GM18907 (cell line): ENCODE measurements around the gene ABCC1.
"Not testable (repeated sequence)": the region's sequence is repeated elsewhere in the genome, so short reads cannot be mapped to it uniquely, and the experiment has no call there.

ENCODE experiments used
- ATAC-seq: cut with Tn5 transposase; IDR thresholded peaks from one replicate; pipeline ENCODE4 v1.9.1; 2021; ENCODE audit warnings: mild to moderate bottlenecking, moderate library complexity; ENCODE audit not compliant: unreplicated experiment

The ABCC1 gene

DNA sequence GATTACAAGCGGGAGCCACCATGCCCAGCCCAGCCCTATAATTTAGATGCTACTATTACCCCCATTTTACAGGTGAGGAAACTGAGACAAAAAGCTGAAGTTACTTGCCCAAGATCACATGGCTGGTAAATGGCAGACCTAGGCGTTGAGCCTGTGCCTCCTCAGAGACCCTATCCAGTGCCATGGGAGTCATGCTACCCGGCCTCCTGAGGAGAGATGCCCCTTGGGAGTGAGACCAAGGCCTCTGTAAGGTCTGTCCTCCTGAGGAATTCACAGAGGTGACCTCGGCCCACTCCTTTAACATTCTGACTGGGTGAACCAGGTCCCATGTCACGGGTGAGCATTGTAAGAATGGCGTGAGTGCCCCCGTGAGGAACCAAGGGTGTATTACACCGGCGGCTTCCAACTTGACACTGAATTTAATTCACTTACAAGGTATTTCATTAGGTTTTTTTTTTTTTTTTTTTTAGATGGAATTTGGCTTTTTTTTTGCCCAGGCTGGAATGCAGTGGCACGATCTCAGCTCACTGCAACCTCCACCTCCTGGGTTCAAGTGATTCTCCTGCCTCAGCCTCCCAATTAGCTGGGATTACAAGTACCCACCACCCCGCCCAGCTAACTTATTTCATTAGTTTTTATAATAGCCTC, 178.2 kb downstream of the ABCC1 start:
- ATAC-seq = no peak

GRCh38 chr16:16131204-16131603, 181.8 kb downstream of the ABCC1 start:
- ATAC-seq = no peak

- ATAC-seq = no peak
Measured at GRCh38 chr16:16131659-16132058, 182.2 kb downstream of the ABCC1 start.

GRCh38 chr16:16133943-16134604, 184.7 kb downstream of the ABCC1 start:
- ATAC-seq = no peak

DNA sequence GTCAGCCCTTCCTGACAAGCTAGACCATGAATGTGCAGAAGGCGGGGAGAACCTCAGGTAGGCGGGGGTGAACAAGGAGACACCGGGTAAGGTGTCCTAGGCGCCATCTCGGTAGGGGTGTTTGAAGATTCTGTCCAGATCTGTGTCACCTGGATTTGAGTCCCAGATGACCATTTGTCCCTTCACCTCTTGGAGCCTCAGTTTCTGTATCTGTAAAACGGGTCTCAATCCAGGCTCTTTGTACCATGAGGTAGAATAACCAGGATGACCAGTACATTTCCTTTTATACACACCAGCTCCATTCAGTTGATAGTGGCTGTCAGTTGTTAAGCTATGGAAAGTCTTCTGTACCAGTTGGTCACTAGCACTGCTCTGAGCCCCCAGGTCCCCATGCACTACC, 187.2 kb downstream of the ABCC1 start:
- no peak for ATAC-seq

GRCh38 chr16:16137110-16137509, 187.7 kb downstream of the ABCC1 start:
- ATAC-seq = no peak

DNA sequence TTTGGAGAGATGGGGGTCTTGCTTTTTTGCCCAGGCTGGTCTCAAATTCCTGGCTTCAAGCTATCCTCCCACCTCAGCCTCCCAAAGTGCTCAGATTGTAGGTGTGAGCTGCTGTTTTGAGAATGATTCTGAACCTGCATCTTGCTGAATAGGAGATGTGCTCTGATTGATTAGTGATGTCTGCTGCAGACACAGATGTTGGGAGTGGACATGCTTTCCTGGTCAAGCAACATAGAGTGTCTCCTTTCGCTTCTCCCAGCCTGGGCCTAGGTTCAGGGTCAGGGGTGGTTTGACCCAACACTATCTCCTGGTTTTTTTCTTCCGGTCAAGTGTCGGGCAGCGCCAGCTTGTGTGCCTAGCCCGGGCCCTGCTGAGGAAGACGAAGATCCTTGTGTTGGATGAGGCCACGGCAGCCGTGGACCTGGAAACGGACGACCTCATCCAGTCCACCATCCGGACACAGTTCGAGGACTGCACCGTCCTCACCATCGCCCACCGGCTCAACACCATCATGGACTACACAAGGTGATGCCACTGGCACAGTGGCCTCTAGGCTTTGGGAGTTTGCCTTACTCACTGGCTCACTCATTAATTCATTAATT, 188.7 kb downstream of the ABCC1 start:
- ATAC-seq = no peak

DNA sequence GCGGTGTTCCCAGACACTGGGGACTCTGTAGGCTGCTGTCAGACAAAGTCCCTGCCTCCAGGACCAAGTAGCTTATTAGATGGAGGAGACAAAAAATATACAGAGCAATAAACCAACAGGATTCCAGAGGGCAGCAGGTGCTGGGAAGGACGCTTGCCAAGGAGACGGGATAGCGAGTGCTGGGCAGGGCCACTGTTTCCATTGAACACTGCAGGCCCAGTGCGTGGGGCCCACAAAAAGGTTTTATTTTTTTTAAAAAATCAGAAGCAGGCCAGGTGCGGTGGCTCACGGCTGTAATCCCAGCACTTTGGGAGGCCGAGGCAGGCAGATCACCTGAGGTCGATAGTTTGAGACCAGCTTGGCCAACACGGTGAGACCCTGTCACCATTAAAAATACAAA, 189.6 kb downstream of the ABCC1 start:
- ATAC-seq = no peak

DNA sequence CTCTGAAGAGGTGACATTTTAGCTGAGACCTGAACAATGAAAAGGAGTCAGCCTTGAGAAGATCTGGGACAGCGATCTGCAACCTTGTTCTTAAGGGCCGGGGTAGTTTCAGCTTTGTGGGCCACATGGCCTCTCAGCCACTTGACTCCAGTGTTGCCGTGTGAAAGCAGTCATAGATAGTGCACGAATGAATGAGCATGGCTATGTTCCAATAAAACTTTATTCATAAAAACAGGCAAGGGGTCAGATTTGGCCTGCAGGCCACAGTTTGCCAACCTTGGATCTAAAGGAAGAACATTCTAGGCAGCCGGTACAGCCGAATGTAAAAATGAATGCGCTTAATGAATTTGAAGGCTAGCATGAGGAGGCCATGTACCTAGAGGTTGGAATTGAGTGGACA, 190.4 kb downstream of the ABCC1 start:
- ATAC-seq = no peak

GRCh38 chr16:16140537-16140936, 191.1 kb downstream of the ABCC1 start:
- no peak for ATAC-seq

- no peak for ATAC-seq
Measured at GRCh38 chr16:16141141-16141540, 191.7 kb downstream of the ABCC1 start.

DNA sequence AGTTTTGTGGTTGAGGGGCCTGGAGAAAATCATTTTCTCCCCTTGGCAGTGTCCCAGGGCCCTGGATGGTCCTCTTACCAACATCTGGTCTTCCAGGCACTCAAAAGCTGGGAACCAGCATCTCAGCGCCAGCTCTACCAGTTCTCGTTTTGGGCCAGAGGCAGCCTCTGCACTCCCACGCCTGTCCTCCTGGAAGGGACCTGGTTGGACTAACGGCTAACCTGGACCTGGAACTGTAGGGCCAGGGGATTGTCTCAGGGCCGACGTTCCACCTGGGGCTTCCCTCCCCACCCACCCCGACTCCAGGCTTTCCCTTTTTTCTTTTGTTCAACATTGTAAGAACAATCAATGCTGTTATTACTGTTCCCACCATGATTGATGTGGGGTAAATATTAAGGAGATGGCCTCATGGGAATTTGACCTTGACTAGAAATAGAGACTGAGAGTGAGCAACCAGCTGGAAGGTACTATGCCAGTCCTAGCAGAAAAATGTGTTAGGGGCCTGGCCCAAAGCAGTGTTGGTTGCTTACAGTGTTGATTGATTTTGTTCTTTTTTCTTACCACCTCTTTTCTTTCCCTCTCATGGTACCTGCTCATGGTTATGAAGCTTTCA, 192.5 kb downstream of the ABCC1 start:
- ATAC-seq = no peak

- no peak for ATAC-seq
Measured at GRCh38 chr16:16143038-16143763, 193.8 kb downstream of the ABCC1 start.

GRCh38 chr16:16143931-16144330, 194.5 kb downstream of the ABCC1 start:
- no peak for ATAC-seq

DNA sequence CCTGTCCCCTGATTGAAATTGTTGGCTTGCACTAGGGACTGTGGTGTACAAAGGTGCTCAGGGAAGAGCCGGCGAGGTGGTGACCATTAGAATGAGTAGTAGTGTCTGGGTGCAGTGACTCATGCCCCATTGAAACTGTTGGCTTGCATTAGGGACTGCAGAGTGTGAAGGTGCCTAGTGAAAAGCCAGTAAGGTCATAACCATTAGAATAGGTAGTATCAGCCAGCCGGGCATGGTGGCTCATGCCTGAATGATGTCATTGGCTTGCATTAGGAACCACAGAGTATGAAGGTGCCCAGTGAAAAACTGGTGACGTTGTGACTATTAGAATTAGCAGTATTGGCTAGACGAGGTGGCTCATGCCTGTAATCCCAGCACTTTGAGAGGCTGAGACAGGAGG, 195.0 kb downstream of the ABCC1 start:
- no peak for ATAC-seq

DNA sequence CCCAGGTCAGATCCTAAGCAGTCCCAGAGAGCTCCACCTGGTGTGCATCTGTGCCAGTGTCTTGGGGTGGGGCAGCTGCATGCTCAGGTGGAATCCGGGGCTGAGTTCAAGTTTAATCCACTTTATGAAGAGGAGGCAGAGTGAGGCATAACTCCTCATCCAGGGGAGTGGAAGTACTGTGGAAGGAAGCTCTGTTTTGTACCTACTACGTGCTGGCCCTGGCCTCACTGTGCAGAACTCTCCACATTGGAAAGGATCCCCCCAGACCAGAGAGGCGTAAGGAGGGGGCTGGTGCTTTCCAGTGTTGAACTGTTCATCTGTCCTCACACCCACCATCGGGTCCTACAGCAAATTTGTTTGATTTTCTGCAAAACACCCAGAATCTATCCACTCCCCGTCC, 195.9 kb downstream of the ABCC1 start:
- ATAC-seq = no peak

DNA sequence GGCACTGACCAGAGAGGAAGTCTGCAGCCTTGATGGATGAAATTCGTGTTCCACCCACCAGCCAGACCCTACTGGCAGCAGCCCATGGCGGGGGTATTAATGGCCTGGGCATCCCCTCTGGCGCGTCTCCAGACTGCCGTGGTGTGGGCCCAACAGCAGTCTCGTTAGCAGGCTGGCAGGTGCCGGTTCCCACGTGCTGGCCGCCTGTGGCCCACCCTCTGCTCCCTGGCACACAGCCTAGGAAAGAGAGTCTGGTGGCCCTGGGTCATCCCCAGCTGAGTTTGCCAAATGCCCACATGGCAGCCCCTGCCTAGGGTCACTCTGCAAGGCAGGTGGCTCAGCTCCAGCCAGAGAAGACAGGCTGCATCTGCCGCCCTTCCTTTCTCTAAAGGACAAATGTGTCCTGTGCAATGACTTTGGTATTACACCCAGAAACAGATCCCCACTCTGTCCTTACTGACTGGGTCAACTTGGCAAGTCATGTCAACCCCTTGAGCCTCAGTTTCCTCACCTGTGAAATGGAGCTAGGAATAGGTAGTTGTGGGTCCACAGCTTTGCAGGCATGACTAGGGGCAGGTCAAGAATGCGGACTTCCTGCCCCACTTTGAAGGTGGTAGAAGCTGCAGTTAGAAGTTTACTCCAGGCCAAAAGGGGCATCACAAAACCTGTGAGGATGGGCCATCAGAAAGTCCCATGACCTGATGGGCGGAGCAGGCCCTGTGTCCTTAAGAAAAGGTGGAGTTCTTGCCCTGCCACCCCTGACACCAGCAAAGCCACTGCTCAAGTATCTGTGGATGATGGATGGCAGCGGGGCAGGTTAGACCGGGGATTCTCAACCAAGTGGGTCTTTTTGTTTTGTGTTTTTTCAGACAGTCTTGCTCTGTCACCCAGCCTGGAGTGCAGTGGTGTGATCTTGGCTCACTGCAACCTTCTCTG, 197.2 kb downstream of the ABCC1 start:
- ATAC-seq = no peak

DNA sequence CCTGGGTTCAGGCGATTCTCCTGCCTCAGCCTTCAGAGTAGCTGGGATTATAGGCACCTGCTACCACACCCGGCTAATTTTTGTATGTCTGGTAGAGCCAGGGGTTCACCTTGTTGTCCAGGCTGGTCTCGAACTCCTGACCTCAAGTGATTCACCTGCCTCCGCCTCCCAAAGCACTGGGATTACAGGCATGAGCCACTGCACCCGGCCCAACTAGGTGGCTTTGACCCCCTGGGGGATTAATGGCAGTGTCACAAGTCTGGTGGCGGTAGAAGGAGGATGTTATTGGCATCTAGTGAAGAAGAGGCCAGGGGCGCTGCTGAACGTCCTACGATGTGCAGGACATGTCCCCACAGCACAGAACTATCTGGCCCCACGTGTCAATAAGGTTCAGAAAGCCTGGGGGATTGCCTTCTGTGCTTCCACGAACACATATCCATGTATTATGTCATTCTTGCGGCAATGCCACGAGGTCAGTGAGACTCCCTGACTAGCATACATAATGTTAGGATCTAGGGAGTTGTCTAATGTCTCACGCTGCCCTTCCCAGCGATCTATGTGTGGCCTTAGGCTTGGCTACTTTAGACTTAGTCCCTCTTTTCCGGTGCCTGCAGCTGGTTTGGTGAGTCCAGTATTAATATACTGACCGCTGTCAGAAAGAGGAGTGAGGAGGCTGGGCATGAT, 198.0 kb downstream of the ABCC1 start:
- ATAC-seq = no peak

- not testable (repeated sequence) for ATAC-seq
Measured at GRCh38 chr16:16148000-16148599, 198.7 kb downstream of the ABCC1 start.
